DMS153 treated with DMSO at 0.1 percent for 48 hours (cell line): ENCODE results near the gene LILRB4.
"Not testable (repeated sequence)": the region's sequence is repeated elsewhere in the genome, so short reads cannot be mapped to it uniquely, and the experiment has no call there.

Experiments used
- DNase-seq: peaks from one replicate; lab custom pipeline; 2025; ENCODE audit not compliant: unreplicated experiment; lab: John Stamatoyannopoulos, UW

The LILRB4 gene

GRCh38 chr19:54691582-54692297 is 29.0 kb downstream of the LILRB4 start:
- DNase-seq: no peak

- DNase-seq: no peak
These were observed 29.5 kb downstream of the LILRB4 start for GRCh38 chr19:54692298-54692615.

GRCh38 chr19:54694648-54695047 is 31.9 kb downstream of the LILRB4 start:
- no peak for DNase-seq

GRCh38 chr19:54696117-54696548 is 33.3 kb downstream of the LILRB4 start:
- no peak for DNase-seq

- DNase-seq: no peak
These were observed 34.0 kb downstream of the LILRB4 start for GRCh38 chr19:54696766-54697165.

- not testable (repeated sequence) for DNase-seq
These were observed 34.9 kb downstream of the LILRB4 start for GRCh38 chr19:54697716-54698115.

- no peak for DNase-seq
These were observed 42.1 kb downstream of the LILRB4 start for GRCh38 chr19:54704928-54705327.

GRCh38 chr19:54707962-54708361 is 45.2 kb downstream of the LILRB4 start:
- no peak for DNase-seq

GRCh38 chr19:54708781-54709180 is 46.0 kb downstream of the LILRB4 start:
- DNase-seq: peak; percentile 19

- no peak for DNase-seq
These were observed 46.6 kb downstream of the LILRB4 start for GRCh38 chr19:54709212-54709948.

- not testable (repeated sequence) for DNase-seq
These were observed 47.2 kb downstream of the LILRB4 start for GRCh38 chr19:54709956-54710355.
